ENCODE data around the gene PPP1R3G. TPM values are rescaled to one million over a fixed set of nuclear protein-coding genes. Genes with fewer than 3 reads are reported as not detected.

The PPP1R3G gene
- total RNA-seq, 1 donor from 2014 or later: 0.11 TPM

GRCh38 chr6:5103250-5103649, 18.1 kb downstream of the PPP1R3G start:
- intact Hi-C loops (cut with micrococcal nuclease): no loop called here
- no peaks in the 10 kb centered on the region for H3K9me3 Mint-ChIP-seq
- H3K36me3 Mint-ChIP-seq (ENCODE audit: low read depth): no peaks in the 10 kb centered on the region
- DNase-seq (ENCODE audit: low spot score): no peak
- no peak overlapping the region for H3K27ac Mint-ChIP-seq
- peaks cover 7% of the 10 kb centered on the region for H3K4me1 Mint-ChIP-seq (ENCODE audit: low read depth)
- H3K4me3 Mint-ChIP-seq (ENCODE audit: low read depth): no peak overlapping the region
- no peaks in the 10 kb centered on the region for H3K27me3 Mint-ChIP-seq (ENCODE audit: low read depth)

- no peaks in the 10 kb centered on the region for H3K27me3 Mint-ChIP-seq (ENCODE audit: low read depth)
- no peak overlapping the region for H3K27ac Mint-ChIP-seq
- no peaks in the 10 kb centered on the region for H3K36me3 Mint-ChIP-seq (ENCODE audit: low read depth)
Measured at GRCh38 chr6:5104667-5105066, 19.5 kb downstream of the PPP1R3G start.

GRCh38 chr6:5105146-5105545, 20.0 kb downstream of the PPP1R3G start:
- Mint-ChIP-seq H3K9me3 (no peaks in the 10 kb centered on the region), H3K27me3 (ENCODE audit: low read depth) (no peaks in the 10 kb centered on the region), H3K4me3 (ENCODE audit: low read depth) (no peak overlapping the region), H3K4me1 (ENCODE audit: low read depth) (peaks cover 7% of the 10 kb centered on the region), H3K27ac (no peak overlapping the region), H3K36me3 (ENCODE audit: low read depth) (no peaks in the 10 kb centered on the region)
- intact Hi-C loops (cut with micrococcal nuclease): no loop called here
- DNase-seq (ENCODE audit: low spot score): no peak

More at GRCh38 chr6:5104667-5105066, 19.5 kb downstream of the PPP1R3G start:
- DNase-seq (ENCODE audit: low spot score): no peak
- Mint-ChIP-seq H3K4me3 (ENCODE audit: low read depth) (no peak overlapping the region), H3K4me1 (ENCODE audit: low read depth) (peaks cover 7% of the 10 kb centered on the region), H3K9me3 (no peaks in the 10 kb centered on the region)
- intact Hi-C loops (cut with micrococcal nuclease): no loop called here

GRCh38 chr6:5107341-5107740, 22.2 kb downstream of the PPP1R3G start:
- H3K27ac Mint-ChIP-seq: no peak overlapping the region
- H3K4me1 Mint-ChIP-seq (ENCODE audit: low read depth): peaks cover 5% of the 10 kb centered on the region
- DNase-seq (ENCODE audit: low spot score): no peak
- intact Hi-C loops (cut with micrococcal nuclease): no loop called here
- H3K4me3 Mint-ChIP-seq (ENCODE audit: low read depth): no peak overlapping the region
- H3K36me3 Mint-ChIP-seq (ENCODE audit: low read depth): no peaks in the 10 kb centered on the region
- H3K9me3 Mint-ChIP-seq: no peaks in the 10 kb centered on the region
- H3K27me3 Mint-ChIP-seq (ENCODE audit: low read depth): no peaks in the 10 kb centered on the region

- Mint-ChIP-seq H3K36me3 (ENCODE audit: low read depth) (no peaks in the 10 kb centered on the region), H3K27ac (no peak overlapping the region), H3K9me3 (no peaks in the 10 kb centered on the region), H3K27me3 (ENCODE audit: low read depth) (no peaks in the 10 kb centered on the region), H3K4me1 (ENCODE audit: low read depth) (no peaks in the 10 kb centered on the region), H3K4me3 (ENCODE audit: low read depth) (no peak overlapping the region)
- no peak for DNase-seq (ENCODE audit: low spot score)
- intact Hi-C loops (cut with micrococcal nuclease): no loop called here
Measured at GRCh38 chr6:5108068-5108467, 22.9 kb downstream of the PPP1R3G start.

- intact Hi-C loops (cut with micrococcal nuclease): no loop called here
- no peak for DNase-seq (ENCODE audit: low spot score)
- Mint-ChIP-seq H3K4me1 (ENCODE audit: low read depth) (no peaks in the 10 kb centered on the region), H3K27me3 (ENCODE audit: low read depth) (no peaks in the 10 kb centered on the region), H3K9me3 (no peaks in the 10 kb centered on the region), H3K36me3 (ENCODE audit: low read depth) (no peaks in the 10 kb centered on the region), H3K4me3 (ENCODE audit: low read depth) (no peak overlapping the region), H3K27ac (no peak overlapping the region)
Measured at GRCh38 chr6:5108536-5109150, 23.5 kb downstream of the PPP1R3G start.

GRCh38 chr6:5109436-5109835, 24.3 kb downstream of the PPP1R3G start:
- intact Hi-C loops (cut with micrococcal nuclease): no loop called here
- Mint-ChIP-seq H3K27ac (no peak overlapping the region), H3K4me3 (ENCODE audit: low read depth) (no peak overlapping the region), H3K4me1 (ENCODE audit: low read depth) (no peaks in the 10 kb centered on the region), H3K36me3 (ENCODE audit: low read depth) (no peaks in the 10 kb centered on the region), H3K27me3 (ENCODE audit: low read depth) (no peaks in the 10 kb centered on the region), H3K9me3 (no peaks in the 10 kb centered on the region)
- no peak for DNase-seq (ENCODE audit: low spot score)

GRCh38 chr6:5110246-5110645, 25.1 kb downstream of the PPP1R3G start:
- H3K4me3 Mint-ChIP-seq (ENCODE audit: low read depth): no peak overlapping the region
- intact Hi-C loops (cut with micrococcal nuclease): no loop called here
- H3K27ac Mint-ChIP-seq: no peak overlapping the region
- H3K4me1 Mint-ChIP-seq (ENCODE audit: low read depth): no peaks in the 10 kb centered on the region
- H3K36me3 Mint-ChIP-seq (ENCODE audit: low read depth): no peaks in the 10 kb centered on the region
- no peak for DNase-seq (ENCODE audit: low spot score)
- no peaks in the 10 kb centered on the region for H3K9me3 Mint-ChIP-seq
- H3K27me3 Mint-ChIP-seq (ENCODE audit: low read depth): no peaks in the 10 kb centered on the region

GRCh38 chr6:5111626-5112025, 26.5 kb downstream of the PPP1R3G start:
- intact Hi-C loops (cut with micrococcal nuclease): no loop called here
- Mint-ChIP-seq H3K4me3 (ENCODE audit: low read depth) (no peak overlapping the region), H3K27ac (no peak overlapping the region), H3K4me1 (ENCODE audit: low read depth) (no peaks in the 10 kb centered on the region), H3K9me3 (no peaks in the 10 kb centered on the region), H3K36me3 (ENCODE audit: low read depth) (no peaks in the 10 kb centered on the region), H3K27me3 (ENCODE audit: low read depth) (no peaks in the 10 kb centered on the region)
- DNase-seq (ENCODE audit: low spot score): no peak

GRCh38 chr6:5112066-5112799, 27.1 kb downstream of the PPP1R3G start:
- Mint-ChIP-seq H3K27me3 (ENCODE audit: low read depth) (no peaks in the 10 kb centered on the region), H3K4me3 (ENCODE audit: low read depth) (no peak overlapping the region), H3K9me3 (no peaks in the 10 kb centered on the region), H3K36me3 (ENCODE audit: low read depth) (no peaks in the 10 kb centered on the region), H3K4me1 (ENCODE audit: low read depth) (no peaks in the 10 kb centered on the region), H3K27ac (no peak overlapping the region)
- intact Hi-C loops (cut with micrococcal nuclease): no loop called here
- no peak for DNase-seq (ENCODE audit: low spot score)

- no peaks in the 10 kb centered on the region for H3K4me1 Mint-ChIP-seq (ENCODE audit: low read depth)
- H3K27ac Mint-ChIP-seq: no peak overlapping the region
- H3K9me3 Mint-ChIP-seq: no peaks in the 10 kb centered on the region
- DNase-seq (ENCODE audit: low spot score): no peak
- H3K4me3 Mint-ChIP-seq (ENCODE audit: low read depth): no peak overlapping the region
- intact Hi-C loops (cut with micrococcal nuclease): no loop called here
- H3K27me3 Mint-ChIP-seq (ENCODE audit: low read depth): no peaks in the 10 kb centered on the region
- no peaks in the 10 kb centered on the region for H3K36me3 Mint-ChIP-seq (ENCODE audit: low read depth)
Measured at GRCh38 chr6:5113096-5113495, 28.0 kb downstream of the PPP1R3G start.

GRCh38 chr6:5115168-5115567, 30.0 kb downstream of the PPP1R3G start:
- intact Hi-C loops (cut with micrococcal nuclease): no loop called here
- Mint-ChIP-seq H3K36me3 (ENCODE audit: low read depth) (no peaks in the 10 kb centered on the region), H3K9me3 (no peaks in the 10 kb centered on the region), H3K4me3 (ENCODE audit: low read depth) (no peak overlapping the region), H3K27ac (no peak overlapping the region), H3K4me1 (ENCODE audit: low read depth) (no peaks in the 10 kb centered on the region), H3K27me3 (ENCODE audit: low read depth) (no peaks in the 10 kb centered on the region)
- no peak for DNase-seq (ENCODE audit: low spot score)

GRCh38 chr6:5116243-5116991, 31.3 kb downstream of the PPP1R3G start:
- Mint-ChIP-seq H3K27me3 (ENCODE audit: low read depth) (no peaks in the 10 kb centered on the region), H3K4me3 (ENCODE audit: low read depth) (no peak overlapping the region), H3K4me1 (ENCODE audit: low read depth) (no peaks in the 10 kb centered on the region), H3K9me3 (no peaks in the 10 kb centered on the region), H3K27ac (no peak overlapping the region), H3K36me3 (ENCODE audit: low read depth) (no peaks in the 10 kb centered on the region)
- intact Hi-C loops (cut with micrococcal nuclease): no loop called here
- no peak for DNase-seq (ENCODE audit: low spot score)

All from activated T-helper 2 cell treated with anti-CD3 and anti-CD28 coated beads, Interferon-gamma antibody, Interleukin-2, Interleukin-4, amounts not matched to agents 10 μg/mL and 5 μg/mL and 100 μg/mL, durations not matched to agents 14 hours and 24 hours and 36 hours (primary cell).